A673 (cell line): Measurements from ENCODE around the gene DIS3L2.

Experiments
- EZH2 ChIP-seq: fragments of 200-600 bp; sonication (generic); IDR thresholded peaks from 2 replicates; pipeline ENCODE4 v1.6.1; 2017; ENCODE audit warnings: borderline replicate concordance, low read depth, mild to moderate bottlenecking, mixed read lengths, antibody characterized with exemption, low read length; ENCODE audit not compliant: poor library complexity, severe bottlenecking
- TF ChIP-seq, protein P1 (sequence below): fragments of 300-800, 200-600 bp; sonication (generic); conservative IDR thresholded peaks from 2 replicates; pipeline ENCODE4 v1.5.1; 2017; ENCODE audit warnings: low read depth, mild to moderate bottlenecking, antibody characterized with exemption, low read length, moderate library complexity, mixed read lengths

DNA sequence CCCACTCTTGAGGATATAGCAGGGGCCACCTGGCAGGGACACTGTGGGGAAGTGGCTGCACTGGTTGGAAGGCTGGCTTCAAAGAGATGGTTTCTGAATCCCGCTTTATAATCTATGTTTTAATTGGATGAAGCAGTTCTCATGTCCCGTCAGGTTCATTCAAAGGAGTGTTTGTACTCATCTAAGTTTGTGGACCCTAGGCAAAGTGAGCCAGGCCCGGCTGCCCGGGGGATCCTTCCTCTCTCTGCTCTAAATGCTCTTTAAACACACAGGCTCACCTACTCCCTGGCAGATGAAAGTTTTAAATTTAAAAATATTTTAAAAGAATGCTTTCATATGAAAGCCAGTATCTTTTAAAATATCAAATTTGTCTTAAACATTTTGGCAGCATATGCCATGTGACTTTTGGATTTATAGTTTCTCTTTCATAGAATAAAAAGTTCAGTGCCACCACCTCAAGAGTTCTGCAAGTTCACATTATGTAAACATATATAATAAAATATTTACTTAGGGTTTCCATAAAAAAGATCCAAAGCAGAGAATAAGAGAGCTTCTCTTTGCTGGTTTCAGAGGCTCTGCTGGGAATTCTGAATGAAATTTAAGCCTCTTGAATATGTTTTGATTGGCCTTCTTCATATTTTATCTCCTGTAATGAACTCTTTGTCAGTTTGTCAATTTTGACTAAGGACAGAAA, 273.6 kb downstream of the DIS3L2 start:
- TF ChIP-seq EZH2: no peak
- TF ChIP-seq, protein P1, sequence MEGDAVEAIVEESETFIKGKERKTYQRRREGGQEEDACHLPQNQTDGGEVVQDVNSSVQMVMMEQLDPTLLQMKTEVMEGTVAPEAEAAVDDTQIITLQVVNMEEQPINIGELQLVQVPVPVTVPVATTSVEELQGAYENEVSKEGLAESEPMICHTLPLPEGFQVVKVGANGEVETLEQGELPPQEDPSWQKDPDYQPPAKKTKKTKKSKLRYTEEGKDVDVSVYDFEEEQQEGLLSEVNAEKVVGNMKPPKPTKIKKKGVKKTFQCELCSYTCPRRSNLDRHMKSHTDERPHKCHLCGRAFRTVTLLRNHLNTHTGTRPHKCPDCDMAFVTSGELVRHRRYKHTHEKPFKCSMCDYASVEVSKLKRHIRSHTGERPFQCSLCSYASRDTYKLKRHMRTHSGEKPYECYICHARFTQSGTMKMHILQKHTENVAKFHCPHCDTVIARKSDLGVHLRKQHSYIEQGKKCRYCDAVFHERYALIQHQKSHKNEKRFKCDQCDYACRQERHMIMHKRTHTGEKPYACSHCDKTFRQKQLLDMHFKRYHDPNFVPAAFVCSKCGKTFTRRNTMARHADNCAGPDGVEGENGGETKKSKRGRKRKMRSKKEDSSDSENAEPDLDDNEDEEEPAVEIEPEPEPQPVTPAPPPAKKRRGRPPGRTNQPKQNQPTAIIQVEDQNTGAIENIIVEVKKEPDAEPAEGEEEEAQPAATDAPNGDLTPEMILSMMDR: no peak
